Measurements from ENCODE around the gene CD33.

- TF ChIP-seq CTCF (IDR thresholded peaks at IDR 0.05; ENCODE audit: insufficient read depth, low read length) (no peak), POLR2AphosphoS5 (IDR thresholded peaks at IDR 0.05; ENCODE audit: low read depth) (no peak)
These were observed 26.0 kb downstream of the CD33 start, which contains the start of gene SIGLECL1 for GRCh38 chr19:51250786-51251467.

Data from HL-60 (cell line).